ENCODE measurements around the gene ZNF236. TPM values are rescaled to one million over a fixed set of nuclear protein-coding genes. Genes with fewer than 3 reads are reported as not detected.

ZNF236 gene
- total RNA-seq, 1 donor, result 11.6 TPM

GRCh38 chr18:77000527-77000926 is 178.2 kb downstream of the ZNF236 start:
- no peak for DNase-seq (ENCODE audit: insufficient read length, low spot score, missing footprints)
- peak; percentile 98 for TF ChIP-seq CTCF (IDR thresholded peaks at IDR 0.05; ENCODE audit: extremely low read depth, low read depth, low read length)
- no peak overlapping the region for H3K27ac ChIP-seq (ENCODE audit: low read depth, low read length)
- no peaks in the 10 kb centered on the region for H3K9me3 ChIP-seq (ENCODE audit: low read depth, low read length)
- H3K36me3 ChIP-seq (ENCODE audit: insufficient read depth, low read length), result no peaks in the 10 kb centered on the region
- H3K79me2 ChIP-seq (ENCODE audit: insufficient read depth, low read length), result no peaks in the 10 kb centered on the region
- H2AFZ ChIP-seq (ENCODE audit: low read length), result peak overlapping the region; percentile 7
- H4K20me1 ChIP-seq (ENCODE audit: insufficient read depth, low read length), result no peaks in the 10 kb centered on the region
- H3K27me3 ChIP-seq (ENCODE audit: insufficient read depth, low read length), result peaks cover 21% of the 10 kb centered on the region
- H3K4me1 ChIP-seq (ENCODE audit: insufficient read depth, low read length), result no peaks in the 10 kb centered on the region
- H3K4me2 ChIP-seq (ENCODE audit: insufficient read depth, low read length), result peak overlapping the region; percentile 70
- H3K4me3 ChIP-seq (ENCODE audit: insufficient read depth, low read length), result peak overlapping the region; percentile 49

DNA sequence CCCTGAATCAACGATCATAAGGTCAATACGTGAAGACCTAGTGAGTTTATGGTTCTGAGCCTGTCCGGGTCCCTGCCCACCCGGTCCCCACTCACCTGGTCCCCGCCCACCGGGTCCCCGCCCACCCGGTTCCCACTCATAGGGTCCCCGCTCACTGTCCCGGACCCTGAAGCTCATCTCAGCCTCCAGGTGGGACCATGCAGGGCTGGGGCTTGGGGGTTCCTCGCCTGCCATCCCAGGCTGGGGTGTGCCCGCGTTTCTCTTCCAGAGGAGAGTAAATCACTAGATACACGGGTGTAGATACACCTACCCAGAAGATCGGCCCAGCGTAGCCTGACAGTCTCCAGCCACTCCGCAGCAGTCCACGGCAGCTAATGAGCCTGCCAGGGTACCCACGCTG is 178.7 kb downstream of the ZNF236 start:
- Histone ChIP-seq H3K4me2 (ENCODE audit: insufficient read depth, low read length) (peak overlapping the region; percentile 70), H3K27me3 (ENCODE audit: insufficient read depth, low read length) (peaks cover 16% of the 10 kb centered on the region), H3K4me3 (ENCODE audit: insufficient read depth, low read length) (no peak overlapping the region), H3K27ac (ENCODE audit: low read depth, low read length) (no peak overlapping the region), H3K79me2 (ENCODE audit: insufficient read depth, low read length) (no peaks in the 10 kb centered on the region), H3K4me1 (ENCODE audit: insufficient read depth, low read length) (no peaks in the 10 kb centered on the region), H4K20me1 (ENCODE audit: insufficient read depth, low read length) (no peaks in the 10 kb centered on the region), H3K9me3 (ENCODE audit: low read depth, low read length) (no peaks in the 10 kb centered on the region), H3K36me3 (ENCODE audit: insufficient read depth, low read length) (no peaks in the 10 kb centered on the region), H2AFZ (ENCODE audit: low read length) (no peak overlapping the region)
- DNase-seq (ENCODE audit: insufficient read length, low spot score, missing footprints), result no peak
- TF ChIP-seq CTCF (IDR thresholded peaks at IDR 0.05; ENCODE audit: extremely low read depth, low read depth, low read length), result no peak

DNA sequence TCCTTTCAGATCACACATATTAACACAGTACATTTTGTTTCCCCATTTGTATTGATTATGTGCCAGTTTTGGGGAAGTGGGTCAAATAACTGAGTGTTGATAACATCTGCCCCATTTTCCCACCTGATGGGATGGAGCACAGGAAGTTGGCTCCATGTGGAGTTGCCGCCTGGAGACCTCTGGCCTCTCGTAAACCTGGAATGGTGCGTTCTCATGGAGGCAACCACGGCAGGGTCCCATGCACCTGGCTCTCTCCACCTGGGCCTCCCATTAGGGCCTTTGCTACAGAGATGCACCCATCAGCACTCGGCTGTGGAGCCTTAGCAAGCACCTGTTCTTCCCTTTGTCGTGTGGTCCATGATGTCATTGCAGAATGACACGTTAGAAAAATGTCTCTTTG is 179.6 kb downstream of the ZNF236 start:
- Histone ChIP-seq H3K27me3 (ENCODE audit: insufficient read depth, low read length) (peaks cover 7% of the 10 kb centered on the region), H3K9me3 (ENCODE audit: low read depth, low read length) (no peaks in the 10 kb centered on the region), H3K4me1 (ENCODE audit: insufficient read depth, low read length) (no peaks in the 10 kb centered on the region), H4K20me1 (ENCODE audit: insufficient read depth, low read length) (no peaks in the 10 kb centered on the region), H3K27ac (ENCODE audit: low read depth, low read length) (no peak overlapping the region), H3K36me3 (ENCODE audit: insufficient read depth, low read length) (no peaks in the 10 kb centered on the region), H3K4me3 (ENCODE audit: insufficient read depth, low read length) (no peak overlapping the region), H2AFZ (ENCODE audit: low read length) (no peak overlapping the region), H3K4me2 (ENCODE audit: insufficient read depth, low read length) (no peak overlapping the region), H3K79me2 (ENCODE audit: insufficient read depth, low read length) (no peaks in the 10 kb centered on the region)
- no peak for DNase-seq (ENCODE audit: insufficient read length, low spot score, missing footprints)
- no peak for TF ChIP-seq CTCF (IDR thresholded peaks at IDR 0.05; ENCODE audit: extremely low read depth, low read depth, low read length)

- Histone ChIP-seq H4K20me1 (ENCODE audit: insufficient read depth, low read length) (no peaks in the 10 kb centered on the region), H3K27me3 (ENCODE audit: insufficient read depth, low read length) (peaks cover 5% of the 10 kb centered on the region), H3K36me3 (ENCODE audit: insufficient read depth, low read length) (no peaks in the 10 kb centered on the region), H3K27ac (ENCODE audit: low read depth, low read length) (no peak overlapping the region), H3K4me1 (ENCODE audit: insufficient read depth, low read length) (no peaks in the 10 kb centered on the region), H3K9me3 (ENCODE audit: low read depth, low read length) (no peaks in the 10 kb centered on the region), H3K4me2 (ENCODE audit: insufficient read depth, low read length) (no peak overlapping the region), H3K79me2 (ENCODE audit: insufficient read depth, low read length) (no peaks in the 10 kb centered on the region), H3K4me3 (ENCODE audit: insufficient read depth, low read length) (no peak overlapping the region), H2AFZ (ENCODE audit: low read length) (no peak overlapping the region)
- no peak for TF ChIP-seq CTCF (IDR thresholded peaks at IDR 0.05; ENCODE audit: extremely low read depth, low read depth, low read length)
- DNase-seq (ENCODE audit: insufficient read length, low spot score, missing footprints), result no peak
These were observed 180.1 kb downstream of the ZNF236 start for GRCh38 chr18:77002496-77002895.
